Measurements from ENCODE around the gene SARDH.

DNA sequence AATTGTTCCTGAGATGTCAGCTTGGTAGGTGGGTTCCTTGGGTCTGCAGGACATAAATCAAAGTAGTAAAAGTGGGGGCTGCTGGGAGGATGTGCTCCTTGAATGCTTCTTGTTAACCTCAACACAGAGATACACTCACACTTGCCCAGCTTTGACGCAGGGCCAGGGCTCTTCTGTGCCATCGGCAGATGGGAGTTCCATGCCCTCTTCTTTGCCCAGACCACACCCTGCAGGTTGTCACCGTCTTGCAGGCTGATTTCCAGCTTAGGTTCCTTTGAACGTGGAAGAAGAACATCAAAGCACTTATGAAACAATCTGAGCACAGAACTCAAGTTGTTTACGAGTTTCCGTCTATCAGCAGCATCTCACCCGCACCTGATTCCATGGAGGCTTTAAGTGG, 91.0 kb downstream of the SARDH start:
- TF ChIP-seq, protein P1, sequence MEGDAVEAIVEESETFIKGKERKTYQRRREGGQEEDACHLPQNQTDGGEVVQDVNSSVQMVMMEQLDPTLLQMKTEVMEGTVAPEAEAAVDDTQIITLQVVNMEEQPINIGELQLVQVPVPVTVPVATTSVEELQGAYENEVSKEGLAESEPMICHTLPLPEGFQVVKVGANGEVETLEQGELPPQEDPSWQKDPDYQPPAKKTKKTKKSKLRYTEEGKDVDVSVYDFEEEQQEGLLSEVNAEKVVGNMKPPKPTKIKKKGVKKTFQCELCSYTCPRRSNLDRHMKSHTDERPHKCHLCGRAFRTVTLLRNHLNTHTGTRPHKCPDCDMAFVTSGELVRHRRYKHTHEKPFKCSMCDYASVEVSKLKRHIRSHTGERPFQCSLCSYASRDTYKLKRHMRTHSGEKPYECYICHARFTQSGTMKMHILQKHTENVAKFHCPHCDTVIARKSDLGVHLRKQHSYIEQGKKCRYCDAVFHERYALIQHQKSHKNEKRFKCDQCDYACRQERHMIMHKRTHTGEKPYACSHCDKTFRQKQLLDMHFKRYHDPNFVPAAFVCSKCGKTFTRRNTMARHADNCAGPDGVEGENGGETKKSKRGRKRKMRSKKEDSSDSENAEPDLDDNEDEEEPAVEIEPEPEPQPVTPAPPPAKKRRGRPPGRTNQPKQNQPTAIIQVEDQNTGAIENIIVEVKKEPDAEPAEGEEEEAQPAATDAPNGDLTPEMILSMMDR (IDR thresholded peaks at IDR 0.05), result no peak
- no peak for TF ChIP-seq POLR2A (IDR thresholded peaks at IDR 0.05)

Data from heart left ventricle (tissue), 13 donors.